ENCODE measurements around the gene SYPL1.

Gene SYPL1

DNA sequence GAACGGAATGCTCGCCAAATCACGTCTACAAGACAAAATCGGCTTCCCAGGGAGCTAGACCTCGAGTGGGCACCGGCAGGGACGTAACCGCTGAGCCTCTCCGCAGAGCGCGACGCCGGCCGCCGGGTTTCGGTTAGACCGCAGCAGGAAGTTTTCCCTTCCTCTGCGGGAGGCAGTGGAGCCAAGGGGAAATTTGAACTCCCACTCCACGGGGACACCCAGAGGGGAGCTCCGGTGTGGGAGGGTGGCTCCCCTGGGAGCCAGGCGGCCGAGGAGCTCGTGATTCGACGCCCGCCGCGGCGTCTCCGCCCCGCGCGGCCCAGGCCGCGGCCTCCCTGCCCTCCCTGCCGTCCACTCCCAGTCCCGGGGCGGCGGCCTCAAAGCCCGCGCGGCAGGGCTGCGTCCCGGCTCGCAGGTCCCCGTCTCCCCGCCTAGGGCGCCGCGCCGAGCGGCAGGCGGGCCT is 426 bp downstream of the SYPL1 start:
- H3K4me3 ChIP-seq (ENCODE audit: low read depth in 1 of 2, low read length in 1 of 2) = peak overlapping the region; percentile 90
- no peaks in the 10 kb centered on the region for H3K9me3 ChIP-seq
- H3K27ac ChIP-seq = peak overlapping the region; percentile 92
- H3K4me1 ChIP-seq (ENCODE audit: control insufficient read depth in 1 of 2, insufficient read depth in 1 of 2, low read depth in 1 of 2, low read length in 1 of 2) = peaks cover 27 to 34% of the 10 kb centered on the region in 2 experiments
- H3K36me3 ChIP-seq = no peaks in the 10 kb centered on the region
- TF ChIP-seq, protein P1, sequence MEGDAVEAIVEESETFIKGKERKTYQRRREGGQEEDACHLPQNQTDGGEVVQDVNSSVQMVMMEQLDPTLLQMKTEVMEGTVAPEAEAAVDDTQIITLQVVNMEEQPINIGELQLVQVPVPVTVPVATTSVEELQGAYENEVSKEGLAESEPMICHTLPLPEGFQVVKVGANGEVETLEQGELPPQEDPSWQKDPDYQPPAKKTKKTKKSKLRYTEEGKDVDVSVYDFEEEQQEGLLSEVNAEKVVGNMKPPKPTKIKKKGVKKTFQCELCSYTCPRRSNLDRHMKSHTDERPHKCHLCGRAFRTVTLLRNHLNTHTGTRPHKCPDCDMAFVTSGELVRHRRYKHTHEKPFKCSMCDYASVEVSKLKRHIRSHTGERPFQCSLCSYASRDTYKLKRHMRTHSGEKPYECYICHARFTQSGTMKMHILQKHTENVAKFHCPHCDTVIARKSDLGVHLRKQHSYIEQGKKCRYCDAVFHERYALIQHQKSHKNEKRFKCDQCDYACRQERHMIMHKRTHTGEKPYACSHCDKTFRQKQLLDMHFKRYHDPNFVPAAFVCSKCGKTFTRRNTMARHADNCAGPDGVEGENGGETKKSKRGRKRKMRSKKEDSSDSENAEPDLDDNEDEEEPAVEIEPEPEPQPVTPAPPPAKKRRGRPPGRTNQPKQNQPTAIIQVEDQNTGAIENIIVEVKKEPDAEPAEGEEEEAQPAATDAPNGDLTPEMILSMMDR (IDR thresholded peaks at IDR 0.05) = no peak
- no peaks in the 10 kb centered on the region for H3K27me3 ChIP-seq

- peak overlapping the region; percentile 90 for H3K4me3 ChIP-seq (ENCODE audit: low read depth in 1 of 2, low read length in 1 of 2)
- no peaks in the 10 kb centered on the region for H3K27me3 ChIP-seq
- peak overlapping the region; percentile 92 for H3K27ac ChIP-seq
- no peaks in the 10 kb centered on the region for H3K36me3 ChIP-seq
- TF ChIP-seq, protein P1 (IDR thresholded peaks at IDR 0.05) = no peak
- H3K9me3 ChIP-seq = no peaks in the 10 kb centered on the region
- H3K4me1 ChIP-seq (ENCODE audit: control insufficient read depth in 1 of 2, insufficient read depth in 1 of 2, low read depth in 1 of 2, low read length in 1 of 2) = peaks cover 27 to 34% of the 10 kb centered on the region in 2 experiments
Observed at GRCh38 chr7:106110885-106111654, 1.0 kb downstream of the SYPL1 start.

GRCh38 chr7:106110238-106110560 is 1.9 kb downstream of the SYPL1 start:
- Histone ChIP-seq H3K9me3 (no peaks in the 10 kb centered on the region), H3K27ac (peak overlapping the region; percentile 3), H3K4me1 (ENCODE audit: control insufficient read depth in 1 of 2, insufficient read depth in 1 of 2, low read depth in 1 of 2, low read length in 1 of 2) (peaks cover 27 to 34% of the 10 kb centered on the region in 2 experiments), H3K36me3 (no peaks in the 10 kb centered on the region), H3K4me3 (ENCODE audit: low read depth in 1 of 2, low read length in 1 of 2) (no peak overlapping the region), H3K27me3 (no peaks in the 10 kb centered on the region)
- TF ChIP-seq, protein P1 (IDR thresholded peaks at IDR 0.05) = no peak

DNA sequence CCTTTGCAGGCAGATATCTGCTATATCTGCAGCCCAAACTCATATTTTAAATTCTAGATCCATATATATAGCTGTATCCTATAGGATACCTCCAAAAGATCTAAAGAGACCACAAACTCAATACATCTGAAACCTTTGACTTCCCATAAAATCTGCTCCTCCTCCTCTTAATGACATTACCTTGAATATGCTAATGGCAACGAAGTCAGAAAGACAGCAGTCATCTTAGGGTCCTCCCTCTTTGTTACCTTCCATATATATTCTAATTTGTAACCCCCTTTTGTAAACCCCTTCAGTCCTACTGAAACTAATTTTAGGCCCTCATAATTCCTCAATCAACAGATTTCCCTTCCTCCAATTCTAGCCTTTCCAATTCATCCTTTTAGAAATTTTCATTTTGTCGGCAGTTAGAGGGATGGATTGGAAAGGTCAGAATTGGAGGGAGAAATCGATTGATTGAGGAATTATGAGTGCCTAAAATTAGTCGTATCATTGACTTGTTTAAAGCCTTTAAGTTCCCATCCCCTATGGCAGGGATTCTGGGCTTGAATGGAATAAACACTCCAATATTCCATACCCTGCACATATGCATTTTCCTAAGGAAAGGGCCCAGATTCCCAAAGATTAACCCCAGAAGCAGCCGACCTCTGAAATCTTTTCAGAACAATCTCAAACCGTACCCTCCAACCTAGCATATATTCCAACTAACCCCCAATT is 2.4 kb downstream of the SYPL1 start:
- no peaks in the 10 kb centered on the region for H3K36me3 ChIP-seq
- H3K9me3 ChIP-seq = no peaks in the 10 kb centered on the region
- TF ChIP-seq, protein P1 (IDR thresholded peaks at IDR 0.05) = no peak
- H3K27ac ChIP-seq = no peak overlapping the region
- no peaks in the 10 kb centered on the region for H3K27me3 ChIP-seq
- peaks cover 27 to 34% of the 10 kb centered on the region in 2 experiments for H3K4me1 ChIP-seq (ENCODE audit: control insufficient read depth in 1 of 2, insufficient read depth in 1 of 2, low read depth in 1 of 2, low read length in 1 of 2)
- no peak overlapping the region for H3K4me3 ChIP-seq (ENCODE audit: low read depth in 1 of 2, low read length in 1 of 2)

DNA sequence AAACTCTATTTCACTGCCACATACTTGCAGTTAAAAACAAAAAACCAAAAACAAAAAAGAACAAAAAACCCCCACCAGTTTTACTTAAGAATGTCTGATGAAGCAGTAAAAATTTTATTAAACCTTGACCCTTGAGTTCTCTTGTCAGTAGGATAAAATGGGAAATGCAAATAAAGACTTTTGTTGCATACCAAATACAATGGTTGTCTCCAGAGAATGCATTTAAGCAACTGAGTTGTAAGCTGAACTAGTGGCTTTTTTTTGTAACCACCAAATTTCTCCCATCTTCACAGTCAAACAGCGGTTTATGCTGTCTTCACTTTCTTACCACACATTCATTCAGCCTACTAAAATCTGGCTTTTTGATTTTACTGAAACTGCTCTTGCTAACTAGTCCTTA is 3.1 kb downstream of the SYPL1 start:
- Histone ChIP-seq H3K4me3 (ENCODE audit: low read depth in 1 of 2, low read length in 1 of 2) (no peak overlapping the region), H3K9me3 (no peaks in the 10 kb centered on the region), H3K36me3 (no peaks in the 10 kb centered on the region), H3K27me3 (no peaks in the 10 kb centered on the region), H3K4me1 (ENCODE audit: control insufficient read depth in 1 of 2, insufficient read depth in 1 of 2, low read depth in 1 of 2, low read length in 1 of 2) (peaks cover 27 to 34% of the 10 kb centered on the region in 2 experiments), H3K27ac (no peak overlapping the region)
- TF ChIP-seq, protein P1 (IDR thresholded peaks at IDR 0.05) = no peak

Data from neutrophil (primary cell).